Activated CD4-positive, alpha-beta T cell treated with anti-CD3 and anti-CD28 coated beads, Interleukin-2, amount 50 U/mL, for 4 hours (primary cell): ENCODE results near the gene TMEM106A.
A peak's percentile ranks its signal among the peaks of the same experiment; 100 is the strongest.
"Not testable (repeated sequence)": the region's sequence is repeated elsewhere in the genome, so short reads cannot be mapped to it uniquely, and the experiment has no call there.

ENCODE experiments used
- DNase-seq, 2 experiments: peaks; one replicate each; pipeline ENCODE4 v3.0.0-alpha.2; 2020

TMEM106A gene

DNA sequence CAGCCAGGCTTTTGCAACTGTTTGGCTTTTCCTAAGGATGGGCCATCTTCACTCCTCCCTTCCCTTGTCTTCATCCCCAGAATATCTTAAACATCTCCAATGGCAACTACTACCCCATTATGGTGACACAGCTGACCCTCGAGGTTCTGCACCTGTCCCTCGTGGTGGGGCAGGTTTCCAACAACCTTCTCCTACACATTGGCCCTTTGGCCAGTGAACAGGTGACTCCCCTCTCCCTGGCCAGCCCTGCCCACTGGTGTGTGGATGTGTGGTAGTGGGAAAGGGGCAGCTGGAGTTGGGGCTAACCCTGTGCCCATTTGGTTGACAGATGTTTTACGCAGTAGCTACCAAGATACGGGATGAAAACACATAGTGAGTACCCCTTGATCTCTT is 4.7 kb downstream of the TMEM106A start:
- DNase-seq: no peak

DNA sequence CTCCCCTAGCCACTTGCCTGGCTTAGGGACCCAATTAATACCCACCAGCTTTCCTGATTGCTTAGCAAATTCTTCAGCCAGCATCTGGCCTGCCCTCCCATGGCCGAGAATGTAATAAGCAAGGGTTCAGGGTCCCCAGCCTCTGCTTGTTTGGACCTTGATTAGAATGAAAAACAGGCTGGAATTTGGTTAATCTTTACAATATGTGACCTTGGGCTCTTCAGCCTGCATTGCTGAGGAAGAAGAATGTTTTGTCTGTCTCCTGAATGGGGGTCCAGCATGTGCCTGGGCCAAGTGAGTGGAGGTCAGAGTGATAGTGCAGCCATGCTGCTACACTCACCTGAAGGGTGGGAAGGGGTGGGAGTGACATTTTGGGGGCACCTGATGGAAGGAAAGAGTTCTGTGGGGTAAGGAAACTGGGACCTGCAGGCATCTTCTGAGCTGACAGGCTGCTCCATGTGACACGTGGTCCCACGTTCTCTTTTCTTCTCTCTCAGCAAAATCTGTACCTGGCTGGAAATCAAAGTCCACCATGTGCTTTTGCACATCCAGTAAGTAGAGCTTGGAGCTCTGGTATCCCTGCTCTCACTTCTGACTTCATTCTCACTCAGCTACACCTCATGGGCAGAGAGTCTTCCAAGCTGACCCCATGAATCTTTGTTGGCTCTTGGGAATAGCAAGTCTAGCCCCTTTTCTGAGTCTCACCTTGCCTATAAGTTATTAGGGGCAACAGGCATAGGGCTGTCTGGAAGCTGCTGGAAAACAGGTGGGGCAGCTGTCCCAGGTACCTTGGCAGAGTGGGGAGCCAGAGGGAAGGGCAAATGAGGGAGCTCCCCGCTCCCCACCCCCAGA is 5.3 kb downstream of the TMEM106A start:
- no peak for DNase-seq

DNA sequence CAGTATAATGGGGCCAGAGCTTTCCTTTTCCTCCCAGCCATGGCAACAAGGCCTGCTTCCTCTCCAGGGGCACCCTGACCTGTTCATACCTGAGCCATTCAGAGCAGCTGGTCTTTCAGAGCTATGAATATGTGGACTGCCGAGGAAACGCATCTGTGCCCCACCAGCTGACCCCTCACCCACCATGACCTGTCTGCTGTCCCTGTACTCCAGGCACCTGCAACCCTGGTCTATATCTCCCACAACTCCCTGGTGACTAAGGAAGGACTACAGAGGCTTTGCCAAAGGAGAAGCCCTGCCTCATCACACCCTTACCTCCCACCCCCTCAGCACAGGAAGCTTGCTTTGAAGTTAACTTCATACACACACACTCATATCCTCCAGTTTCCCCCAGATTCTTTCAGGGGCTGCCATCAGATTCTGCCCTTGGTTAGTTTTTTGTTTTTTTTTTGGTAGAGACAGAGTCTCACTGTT is 6.0 kb downstream of the TMEM106A start:
- DNase-seq: peak in 1 of 2 experiments; percentile 10

DNA sequence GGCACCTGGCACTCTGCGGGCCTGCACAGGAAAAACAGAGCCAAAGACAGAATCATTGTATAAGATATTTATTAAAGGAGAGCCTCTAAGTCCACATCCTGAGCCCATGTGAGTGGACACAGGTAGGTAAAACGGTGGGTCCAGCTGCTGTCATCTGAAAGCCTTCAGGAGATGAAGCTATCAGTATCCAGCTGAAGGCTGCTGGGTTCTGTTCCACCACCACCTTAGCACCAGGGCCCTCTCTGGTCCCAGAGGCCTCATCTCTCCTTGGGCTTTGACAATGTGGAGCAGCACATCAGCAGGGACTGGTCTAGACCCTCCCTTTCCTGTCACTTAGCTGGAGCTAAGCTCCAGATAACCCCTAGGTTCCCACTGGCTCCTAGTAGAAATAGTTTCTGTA is 7.3 kb downstream of the TMEM106A start:
- DNase-seq: no peak

DNA sequence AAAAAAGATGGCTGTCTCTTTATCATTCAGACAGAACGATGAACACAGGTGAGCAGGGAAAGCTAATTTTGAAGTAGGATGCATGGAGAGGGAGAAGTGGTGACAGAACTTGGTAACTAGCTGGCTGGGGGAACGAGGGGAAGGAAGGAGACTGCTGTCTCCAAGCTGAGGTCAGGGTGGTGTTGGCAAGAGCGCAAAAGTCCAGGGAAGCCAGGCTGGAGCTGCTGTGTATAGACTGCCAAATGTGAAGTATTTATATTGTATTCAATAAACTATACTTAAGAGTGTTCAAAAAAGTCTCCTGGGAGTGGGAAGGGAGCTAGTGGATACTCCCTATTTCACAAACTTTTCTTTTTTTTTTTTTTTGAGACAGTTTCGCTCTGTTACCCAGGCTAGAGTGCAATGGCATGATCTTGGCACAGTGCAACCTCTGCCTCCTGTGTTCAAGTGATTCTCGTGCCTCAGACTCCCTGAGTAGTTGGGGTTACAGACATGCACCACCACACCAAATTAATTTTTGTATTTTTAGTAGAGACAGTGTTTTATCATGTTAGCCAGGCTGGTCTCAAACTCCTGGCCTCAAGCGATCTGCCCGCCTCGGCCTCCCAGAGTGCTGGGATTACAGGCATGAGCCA is 8.2 kb downstream of the TMEM106A start:
- DNase-seq: no peak

DNA sequence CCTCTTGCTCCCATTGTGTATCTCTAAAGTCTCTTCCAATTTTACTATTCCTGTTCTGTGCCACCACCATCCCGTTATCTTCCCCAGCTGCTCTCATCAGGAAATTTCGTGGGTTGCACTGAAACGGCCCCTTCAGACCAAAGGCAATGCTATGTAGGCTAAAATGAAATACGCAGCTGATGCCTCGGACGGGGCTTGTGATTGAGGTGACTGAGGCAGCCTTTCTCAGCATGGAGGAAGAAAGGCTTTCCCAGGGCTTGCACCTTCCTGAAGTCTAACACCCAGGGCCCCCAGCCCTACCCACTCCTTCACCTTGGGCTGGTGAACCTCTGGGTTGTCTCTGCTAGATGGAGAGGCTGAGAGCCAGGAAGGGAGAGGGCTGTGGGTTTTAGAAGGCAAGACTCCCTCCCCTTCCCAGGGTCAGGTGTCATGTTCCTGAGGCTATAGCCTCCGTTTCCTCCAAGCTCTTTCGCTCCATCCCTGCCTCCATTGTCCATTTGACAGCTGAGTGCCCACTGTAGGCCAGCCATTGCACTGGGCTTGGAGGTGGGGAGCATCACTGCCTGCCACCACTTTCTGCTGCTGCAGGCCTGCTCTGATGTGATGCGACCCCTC is 8.9 kb downstream of the TMEM106A start:
- DNase-seq: no peak

DNA sequence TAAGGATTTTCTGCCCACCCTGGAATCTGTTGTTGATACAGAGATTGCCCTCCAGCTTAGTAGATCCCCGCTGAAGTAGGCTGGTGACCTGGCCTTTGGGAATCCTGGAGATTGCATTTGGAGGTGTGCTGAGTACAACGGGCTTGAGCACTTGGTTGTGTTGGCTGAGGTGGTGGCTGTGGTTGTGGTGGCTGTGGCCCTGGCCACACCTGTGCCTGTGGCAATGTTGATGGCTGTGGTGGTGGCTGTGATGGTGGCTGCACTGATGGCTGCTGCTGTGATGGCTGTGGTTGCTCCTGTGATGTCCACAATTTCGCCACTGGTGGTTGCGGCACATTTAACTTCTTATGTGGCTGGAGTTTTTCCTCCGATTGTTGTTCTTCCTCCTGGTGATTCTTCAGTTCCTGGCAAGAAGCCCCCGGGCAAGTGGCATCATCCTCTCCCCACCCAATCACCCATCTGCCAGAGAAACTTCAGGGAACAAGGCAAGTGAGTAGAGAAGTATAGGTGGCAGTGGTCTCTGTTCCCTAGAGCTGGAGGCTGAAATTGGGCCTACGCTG is 12.6 kb downstream of the TMEM106A start:
- DNase-seq: no peak

DNA sequence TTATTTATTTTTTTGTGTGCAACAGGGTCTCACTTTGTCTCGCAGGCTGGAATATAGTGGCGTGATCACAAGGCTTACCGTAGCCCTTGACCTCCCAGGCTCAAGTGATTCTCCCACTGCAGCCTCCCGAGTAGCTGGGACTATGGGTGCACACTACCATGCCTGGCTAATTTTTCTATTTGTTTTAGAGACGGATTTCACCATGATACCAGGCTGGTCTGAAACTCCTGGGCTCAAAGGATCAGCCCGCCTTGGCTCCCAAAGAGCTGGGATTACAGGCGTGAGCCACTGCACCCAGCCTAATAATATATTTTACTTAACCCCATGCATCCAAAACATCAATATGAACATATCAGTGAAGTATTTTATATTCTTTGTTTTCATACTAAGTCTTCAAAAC is 14.7 kb downstream of the TMEM106A start:
- no peak for DNase-seq

DNA sequence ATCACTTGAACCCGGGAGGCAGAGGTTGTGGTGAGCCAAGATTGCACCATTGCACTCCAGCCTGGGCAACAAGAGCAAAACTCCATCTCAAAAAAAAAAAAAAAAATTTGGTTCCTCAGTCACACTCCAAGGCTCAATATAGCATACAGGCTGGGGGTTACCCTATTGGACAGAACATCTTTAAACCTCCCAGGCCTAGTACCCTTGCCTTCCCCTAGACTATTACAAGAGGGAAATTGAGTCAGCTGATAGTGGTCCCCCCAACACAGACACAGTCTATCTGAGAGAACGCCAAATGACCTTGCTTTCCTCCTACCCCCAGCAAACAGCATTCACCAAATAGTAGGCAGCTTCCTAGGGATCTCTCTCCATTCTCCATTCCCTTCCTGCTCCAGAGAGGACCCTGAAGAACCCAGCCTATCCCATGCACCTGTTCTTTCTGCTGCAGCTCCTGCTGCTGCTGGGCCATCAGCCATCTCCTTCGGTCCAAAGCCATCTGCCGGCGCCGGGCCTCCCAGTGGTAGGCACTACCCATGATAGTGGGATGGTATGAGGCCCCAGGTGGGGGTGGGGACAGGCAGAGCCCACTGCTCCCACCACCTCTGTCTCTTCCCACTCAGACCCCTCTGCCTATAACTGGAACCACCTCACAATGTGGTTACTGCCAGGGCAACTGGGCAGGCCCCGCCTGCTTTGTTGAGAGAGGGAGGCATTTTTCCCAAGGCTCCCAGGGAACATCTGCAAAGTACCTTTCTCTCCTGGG is 16.5 kb downstream of the TMEM106A start, which contains the start of gene CCDC200:
Gene CCDC200, minus strand, starts transcription at position 604 of the 763 bp plus-strand sequence. Its CDS starts 69 bp downstream, at position 535.
- not testable (repeated sequence) for DNase-seq

DNA sequence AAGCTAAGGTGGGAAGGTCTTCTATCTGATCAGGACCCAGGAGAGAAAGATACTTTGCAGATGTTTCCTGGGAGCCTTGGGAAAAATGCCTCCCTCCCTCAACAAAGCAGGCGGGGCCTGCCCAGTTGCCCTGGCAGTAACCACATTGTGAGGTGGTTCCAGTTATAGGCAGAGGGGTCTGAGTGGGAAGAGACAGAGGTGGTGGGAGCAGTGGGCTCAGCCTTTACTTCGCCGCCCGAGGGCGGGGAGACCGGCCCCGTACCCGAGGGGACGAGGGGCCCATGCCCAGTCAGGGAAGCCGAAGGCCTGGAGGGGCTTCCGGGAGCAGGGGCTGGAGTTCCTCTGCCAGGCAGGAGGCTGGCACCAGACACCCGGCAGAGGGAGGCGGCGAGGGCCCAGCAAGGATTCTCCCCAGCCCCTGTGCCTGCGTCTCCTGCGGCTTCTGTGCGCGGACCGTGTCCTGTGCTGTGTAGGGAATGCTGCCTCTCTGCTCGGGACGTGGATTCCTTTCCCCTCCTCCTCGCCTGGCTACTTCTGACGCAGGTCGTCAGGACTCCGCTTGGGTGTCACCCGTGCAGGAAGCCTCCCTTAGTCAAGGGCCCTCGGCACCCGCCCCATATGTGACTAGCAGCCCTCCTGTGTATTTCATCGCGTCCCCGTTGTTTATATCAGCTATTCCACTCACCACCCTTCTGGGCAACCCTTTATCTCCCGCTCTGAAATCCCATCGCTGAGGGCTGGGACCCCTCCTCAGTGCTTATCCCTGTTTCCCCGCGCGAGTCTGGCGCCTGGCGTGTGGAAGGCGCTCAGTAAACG is 19.7 kb downstream of the TMEM106A start:
- not testable (repeated sequence) for DNase-seq

DNA sequence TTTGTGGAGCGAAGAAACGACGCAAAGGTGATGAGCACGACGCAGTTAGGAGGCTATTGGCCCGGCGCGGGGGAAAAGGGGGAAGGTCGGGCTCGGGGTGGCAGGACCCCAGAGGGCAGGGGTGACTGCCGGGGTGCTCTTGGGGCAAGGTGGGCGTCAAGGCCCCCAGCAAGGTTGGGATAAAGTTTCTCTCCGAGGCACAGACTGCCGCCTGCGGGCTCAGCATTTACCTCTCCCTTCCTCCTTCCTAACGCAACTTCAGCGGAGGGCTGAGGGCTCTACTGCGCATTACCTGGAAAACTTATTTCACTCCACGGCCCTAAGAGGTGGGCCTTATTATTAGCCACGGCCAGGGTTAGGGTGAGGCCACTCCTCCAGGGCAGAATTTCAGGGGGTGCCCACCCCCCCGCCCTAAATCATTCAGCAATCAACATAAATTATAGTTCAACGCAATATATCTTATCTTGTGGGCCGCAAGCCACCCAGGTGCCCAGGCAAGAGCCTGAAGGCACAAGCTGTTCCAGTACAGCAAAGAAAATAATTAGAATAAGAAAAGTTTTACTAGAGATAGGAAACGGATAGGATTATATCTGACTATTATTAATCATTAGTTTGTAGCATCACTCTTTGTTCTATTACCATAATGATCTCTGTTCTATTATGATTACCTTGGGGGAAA is 20.5 kb downstream of the TMEM106A start:
- DNase-seq: peak in 1 of 2 experiments; percentile 15

DNA sequence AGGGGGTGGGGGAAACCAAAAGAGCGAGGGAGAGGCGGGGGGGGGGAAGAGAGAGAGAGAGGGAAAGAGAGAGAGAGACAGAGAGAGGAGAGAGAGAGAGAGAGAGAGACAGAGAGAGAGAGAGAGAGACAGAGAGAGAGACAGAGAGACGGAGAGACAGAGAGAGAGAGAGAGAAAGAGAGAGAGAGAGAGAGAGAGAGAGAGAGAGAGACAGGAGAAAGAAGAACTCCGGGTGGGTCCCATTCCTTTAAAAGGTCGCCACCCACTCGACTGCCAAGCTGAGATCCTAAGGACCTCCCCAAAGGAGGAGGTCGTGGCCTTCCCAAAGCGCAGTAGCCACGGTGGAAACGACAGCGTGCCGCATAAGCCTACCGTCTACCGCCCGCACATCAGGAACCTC is 21.6 kb downstream of the TMEM106A start:
- DNase-seq: not testable (repeated sequence)

DNA sequence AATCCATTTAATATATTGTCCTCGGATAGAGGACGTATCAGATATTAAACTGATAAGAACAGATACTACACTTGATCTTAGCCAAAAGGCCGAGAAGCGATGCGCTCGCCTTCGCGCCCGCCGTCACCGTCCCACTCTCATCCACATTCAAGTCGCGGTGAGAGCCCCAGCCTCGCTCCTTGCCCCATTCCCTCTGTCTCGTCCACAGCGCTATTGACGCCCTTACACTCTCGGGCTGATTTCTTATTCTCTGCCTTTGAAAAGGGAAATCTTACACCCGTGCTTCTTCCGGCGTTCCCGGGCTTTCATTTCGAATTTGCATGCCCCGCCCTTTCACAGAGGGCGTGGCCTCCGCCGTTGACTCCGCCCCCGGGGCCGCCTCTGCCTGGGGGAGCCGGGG is 22.2 kb downstream of the TMEM106A start, which contains the start of gene RNU2-1:
Gene RNU2-1, minus strand, starts transcription at position 101 of the 400 bp plus-strand sequence.
- not testable (repeated sequence) for DNase-seq

DNA sequence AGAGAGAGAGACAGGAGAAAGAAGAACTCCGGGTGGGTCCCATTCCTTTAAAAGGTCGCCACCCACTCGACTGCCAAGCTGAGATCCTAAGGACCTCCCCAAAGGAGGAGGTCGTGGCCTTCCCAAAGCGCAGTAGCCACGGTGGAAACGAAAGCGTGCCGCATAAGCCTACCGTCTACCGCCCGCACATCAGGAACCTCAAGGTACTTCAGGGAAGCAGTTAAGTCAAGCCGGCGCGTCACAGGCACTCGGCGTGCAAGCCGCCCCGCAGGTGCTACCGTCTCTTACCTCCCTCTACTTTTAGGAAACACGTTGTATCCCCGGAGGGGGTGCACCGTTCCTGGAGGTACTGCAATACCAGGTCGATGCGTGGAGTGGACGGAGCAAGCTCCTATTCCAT is 27.9 kb downstream of the TMEM106A start:
- DNase-seq: not testable (repeated sequence)

DNA sequence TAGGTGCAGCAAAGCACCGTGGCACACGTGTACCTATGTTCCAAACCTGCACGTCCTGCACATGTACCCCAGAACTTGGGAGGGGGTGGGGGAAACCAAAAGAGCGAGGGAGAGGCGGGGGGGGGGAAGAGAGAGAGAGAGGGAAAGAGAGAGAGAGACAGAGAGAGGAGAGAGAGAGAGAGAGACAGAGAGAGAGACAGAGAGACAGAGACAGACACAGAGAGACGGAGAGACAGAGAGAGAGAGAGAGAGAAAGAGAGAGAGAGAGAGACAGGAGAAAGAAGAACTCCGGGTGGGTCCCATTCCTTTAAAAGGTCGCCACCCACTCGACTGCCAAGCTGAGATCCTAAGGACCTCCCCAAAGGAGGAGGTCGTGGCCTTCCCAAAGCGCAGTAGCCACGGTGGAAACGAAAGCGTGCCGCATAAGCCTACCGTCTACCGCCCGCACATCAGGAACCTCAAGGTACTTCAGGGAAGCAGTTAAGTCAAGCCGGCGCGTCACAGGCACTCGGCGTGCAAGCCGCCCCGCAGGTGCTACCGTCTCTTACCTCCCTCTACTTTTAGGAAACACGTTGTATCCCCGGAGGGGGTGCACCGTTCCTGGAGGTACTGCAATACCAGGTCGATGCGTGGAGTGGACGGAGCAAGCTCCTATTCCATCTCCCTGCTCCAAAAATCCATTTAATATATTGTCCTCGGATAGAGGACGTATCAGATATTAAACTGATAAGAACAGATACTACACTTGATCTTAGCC is 29.1 kb downstream of the TMEM106A start:
- not testable (repeated sequence) for DNase-seq

DNA sequence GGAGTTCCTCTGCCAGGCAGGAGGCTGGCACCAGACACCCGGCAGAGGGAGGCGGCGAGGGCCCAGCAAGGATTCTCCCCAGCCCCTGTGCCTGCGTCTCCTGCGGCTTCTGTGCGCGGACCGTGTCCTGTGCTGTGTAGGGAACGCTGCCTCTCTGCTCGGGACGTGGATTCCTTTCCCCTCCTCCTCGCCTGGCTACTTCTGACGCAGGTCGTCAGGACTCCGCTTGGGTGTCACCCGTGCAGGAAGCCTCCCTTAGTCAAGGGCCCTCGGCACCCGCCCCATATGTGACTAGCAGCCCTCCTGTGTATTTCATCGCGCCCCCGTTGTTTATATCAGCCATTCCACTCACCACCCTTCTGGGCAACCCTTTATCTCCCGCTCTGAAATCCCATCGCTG is 34.8 kb downstream of the TMEM106A start:
- not testable (repeated sequence) for DNase-seq
